ENCODE results near the gene KNDC1. TPM values are rescaled to one million over a fixed set of nuclear protein-coding genes. Genes with fewer than 3 reads are reported as not detected.

The KNDC1 gene
- total RNA-seq, 1 donor from 2014 or later, result not detected

DNA sequence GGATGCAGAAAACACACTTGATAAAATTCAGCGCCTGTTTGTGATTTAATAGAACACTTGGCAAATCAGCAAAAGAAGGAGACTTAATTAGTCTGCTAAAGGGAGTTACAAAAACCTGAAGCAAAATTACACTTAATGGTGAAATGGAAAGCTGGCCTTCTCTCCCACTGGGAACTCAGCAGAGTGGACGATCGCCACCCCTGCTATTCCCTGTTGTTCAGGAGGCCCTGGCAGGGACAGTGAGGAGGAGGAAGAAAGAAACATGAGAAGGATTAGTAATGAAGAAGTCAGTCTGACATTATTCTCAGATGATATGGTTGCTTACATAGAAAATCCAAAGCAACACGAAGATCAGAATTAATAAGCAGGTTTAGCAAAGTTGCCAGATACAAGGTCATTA is 5.6 kb upstream of the KNDC1 start:
- TF ChIP-seq, protein P1, sequence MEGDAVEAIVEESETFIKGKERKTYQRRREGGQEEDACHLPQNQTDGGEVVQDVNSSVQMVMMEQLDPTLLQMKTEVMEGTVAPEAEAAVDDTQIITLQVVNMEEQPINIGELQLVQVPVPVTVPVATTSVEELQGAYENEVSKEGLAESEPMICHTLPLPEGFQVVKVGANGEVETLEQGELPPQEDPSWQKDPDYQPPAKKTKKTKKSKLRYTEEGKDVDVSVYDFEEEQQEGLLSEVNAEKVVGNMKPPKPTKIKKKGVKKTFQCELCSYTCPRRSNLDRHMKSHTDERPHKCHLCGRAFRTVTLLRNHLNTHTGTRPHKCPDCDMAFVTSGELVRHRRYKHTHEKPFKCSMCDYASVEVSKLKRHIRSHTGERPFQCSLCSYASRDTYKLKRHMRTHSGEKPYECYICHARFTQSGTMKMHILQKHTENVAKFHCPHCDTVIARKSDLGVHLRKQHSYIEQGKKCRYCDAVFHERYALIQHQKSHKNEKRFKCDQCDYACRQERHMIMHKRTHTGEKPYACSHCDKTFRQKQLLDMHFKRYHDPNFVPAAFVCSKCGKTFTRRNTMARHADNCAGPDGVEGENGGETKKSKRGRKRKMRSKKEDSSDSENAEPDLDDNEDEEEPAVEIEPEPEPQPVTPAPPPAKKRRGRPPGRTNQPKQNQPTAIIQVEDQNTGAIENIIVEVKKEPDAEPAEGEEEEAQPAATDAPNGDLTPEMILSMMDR (IDR thresholded peaks at IDR 0.05), result no peak
- Mint-ChIP-seq H3K9me3 (ENCODE audit: unreplicated experiment) (no peaks in the 10 kb centered on the region), H3K36me3 (ENCODE audit: unreplicated experiment) (no peaks in the 10 kb centered on the region), H3K4me3 (ENCODE audit: unreplicated experiment) (no peak overlapping the region), H3K4me1 (ENCODE audit: unreplicated experiment) (no peaks in the 10 kb centered on the region), H3K27me3 (ENCODE audit: unreplicated experiment) (peaks cover 35% of the 10 kb centered on the region), H3K27ac (ENCODE audit: unreplicated experiment) (no peak overlapping the region)
- no peak for DNase-seq (ENCODE audit: extremely low spot score, unreplicated experiment)

DNA sequence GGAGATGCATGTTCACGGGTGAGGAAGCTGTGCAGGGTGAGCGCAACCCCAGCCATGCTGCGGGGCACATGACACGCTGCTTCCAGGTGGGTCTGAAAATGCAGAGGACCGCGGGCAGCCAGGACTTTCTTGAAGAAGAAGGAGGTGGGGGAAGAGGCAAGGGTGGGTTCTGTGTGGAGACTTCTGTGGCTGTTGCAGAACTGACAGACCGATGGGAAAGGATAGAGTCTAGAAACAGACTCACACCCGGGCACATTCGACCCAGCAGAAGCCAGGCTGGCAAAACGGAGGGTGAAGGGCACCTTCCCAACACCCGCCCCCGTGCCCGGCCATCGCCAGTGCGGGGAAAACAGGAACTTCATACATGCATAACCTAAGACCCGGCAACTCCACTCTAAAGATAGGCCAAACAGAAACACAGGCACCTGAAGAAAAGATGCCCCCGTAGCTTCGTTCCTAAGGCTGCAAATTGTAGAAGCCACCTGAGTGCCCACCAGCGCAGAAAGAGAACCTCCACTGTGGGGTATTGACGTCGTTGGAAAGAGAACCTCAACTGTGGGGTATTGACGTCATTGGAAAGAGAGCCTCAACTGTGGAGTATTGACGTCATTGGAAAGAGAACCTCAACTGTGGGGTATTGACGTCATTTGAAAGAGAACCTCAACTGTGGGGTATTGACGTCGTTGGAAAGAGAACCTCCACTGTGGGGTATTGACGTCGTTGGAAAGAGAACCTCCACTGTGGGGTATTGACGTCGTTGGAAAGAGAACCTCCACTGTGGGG is 4.8 kb upstream of the KNDC1 start:
- no peak overlapping the region for H3K27ac Mint-ChIP-seq (ENCODE audit: unreplicated experiment)
- DNase-seq (ENCODE audit: extremely low spot score, unreplicated experiment), result no peak
- no peaks in the 10 kb centered on the region for H3K9me3 Mint-ChIP-seq (ENCODE audit: unreplicated experiment)

DNA sequence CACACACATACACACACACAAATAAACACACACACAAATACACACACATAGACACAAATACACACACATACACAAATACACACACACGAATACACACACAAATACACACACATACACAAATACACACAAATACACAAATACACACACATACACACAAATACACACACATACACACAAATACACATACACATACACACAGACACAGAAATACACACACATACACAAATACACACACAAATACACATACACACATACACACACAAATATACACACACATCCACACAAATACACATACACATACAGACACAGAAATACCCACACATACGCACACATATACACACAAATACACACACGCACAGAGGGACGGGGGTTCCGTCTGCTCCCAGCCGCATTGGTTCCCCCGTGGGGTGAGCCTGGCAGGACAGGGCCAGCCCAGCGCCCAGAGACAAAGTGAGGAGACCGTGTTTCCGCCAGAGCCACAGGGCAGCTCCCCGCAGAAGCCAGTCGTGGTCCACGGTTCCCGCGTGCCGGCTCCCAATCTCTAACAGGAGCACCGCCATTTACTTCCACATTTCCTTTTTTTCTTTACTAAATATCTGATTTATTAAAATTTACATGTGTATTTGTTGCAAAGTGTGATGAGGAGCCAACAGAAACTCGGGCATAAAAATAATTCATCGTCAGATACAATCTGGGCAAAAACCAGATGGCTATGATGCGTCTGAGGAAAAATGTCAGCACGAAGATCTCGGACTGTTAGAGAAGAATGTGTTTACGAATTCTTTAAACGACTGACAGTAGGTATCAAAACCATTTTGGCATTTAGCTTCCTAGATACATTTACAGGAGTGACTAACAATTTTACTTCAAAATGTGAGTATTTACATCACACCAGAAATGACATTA is 3.1 kb upstream of the KNDC1 start:
- Mint-ChIP-seq H3K27ac (ENCODE audit: unreplicated experiment) (no peak overlapping the region), H3K9me3 (ENCODE audit: unreplicated experiment) (no peaks in the 10 kb centered on the region), H3K4me3 (ENCODE audit: unreplicated experiment) (no peak overlapping the region), H3K36me3 (ENCODE audit: unreplicated experiment) (no peaks in the 10 kb centered on the region), H3K4me1 (ENCODE audit: unreplicated experiment) (no peaks in the 10 kb centered on the region), H3K27me3 (ENCODE audit: unreplicated experiment) (peaks cover 29% of the 10 kb centered on the region)
- DNase-seq (ENCODE audit: extremely low spot score, unreplicated experiment), result no peak
- TF ChIP-seq, protein P1 (IDR thresholded peaks at IDR 0.05), result no peak

More for the DNA sequence above, 4.8 kb upstream of the KNDC1 start:
- Mint-ChIP-seq H3K36me3 (ENCODE audit: unreplicated experiment) (no peaks in the 10 kb centered on the region), H3K4me3 (ENCODE audit: unreplicated experiment) (no peak overlapping the region), H3K4me1 (ENCODE audit: unreplicated experiment) (no peaks in the 10 kb centered on the region), H3K27me3 (ENCODE audit: unreplicated experiment) (peaks cover 35% of the 10 kb centered on the region)
- TF ChIP-seq, protein P1 (IDR thresholded peaks at IDR 0.05), result no peak

DNA sequence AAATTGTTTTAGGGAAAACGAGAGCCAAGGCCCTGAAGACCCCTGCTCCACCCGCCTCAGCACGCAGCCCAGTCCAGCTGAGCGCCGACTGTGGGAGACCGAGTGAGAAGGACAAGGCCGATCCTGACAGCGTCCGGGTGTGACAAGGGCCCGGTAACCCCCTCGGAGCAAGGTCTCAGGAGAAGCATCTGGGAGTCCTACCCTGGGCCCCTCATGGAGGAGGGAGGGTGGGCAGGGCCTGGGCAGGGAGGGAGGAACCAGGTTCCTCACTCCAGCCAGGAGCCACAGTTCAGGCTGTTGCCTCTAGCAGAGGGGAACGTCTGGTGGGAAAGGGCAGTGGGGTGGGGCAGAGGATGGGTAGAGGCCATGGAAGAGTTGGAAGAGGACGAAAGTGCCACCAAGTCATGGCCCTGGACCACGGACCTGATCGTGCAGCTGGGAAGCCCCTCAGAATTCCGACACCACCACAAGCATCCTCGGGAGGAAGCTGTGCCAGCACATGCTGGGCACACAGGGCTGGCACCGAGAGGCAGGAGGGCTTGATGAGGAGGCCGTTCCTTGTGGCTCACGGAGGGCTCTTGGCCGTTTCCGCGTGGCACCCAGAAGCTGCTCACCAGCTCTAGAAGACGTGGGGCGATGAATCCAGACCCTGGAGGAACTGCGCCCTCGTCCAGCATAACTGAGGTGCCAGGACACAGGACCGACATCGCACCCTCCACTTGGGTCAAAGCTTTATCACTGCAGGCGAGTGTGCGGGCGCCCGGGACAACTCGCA is 2.2 kb upstream of the KNDC1 start:
- peaks cover 29% of the 10 kb centered on the region for H3K27me3 Mint-ChIP-seq (ENCODE audit: unreplicated experiment)
- H3K9me3 Mint-ChIP-seq (ENCODE audit: unreplicated experiment), result no peaks in the 10 kb centered on the region
- H3K36me3 Mint-ChIP-seq (ENCODE audit: unreplicated experiment), result no peaks in the 10 kb centered on the region
- no peaks in the 10 kb centered on the region for H3K4me1 Mint-ChIP-seq (ENCODE audit: unreplicated experiment)
- H3K27ac Mint-ChIP-seq (ENCODE audit: unreplicated experiment), result no peak overlapping the region
- no peak for DNase-seq (ENCODE audit: extremely low spot score, unreplicated experiment)
- TF ChIP-seq, protein P1 (IDR thresholded peaks at IDR 0.05), result no peak
- no peak overlapping the region for H3K4me3 Mint-ChIP-seq (ENCODE audit: unreplicated experiment)

Data from osteocyte (in vitro differentiated cells).